ENCODE results near the gene PANK4.

The PANK4 gene

DNA sequence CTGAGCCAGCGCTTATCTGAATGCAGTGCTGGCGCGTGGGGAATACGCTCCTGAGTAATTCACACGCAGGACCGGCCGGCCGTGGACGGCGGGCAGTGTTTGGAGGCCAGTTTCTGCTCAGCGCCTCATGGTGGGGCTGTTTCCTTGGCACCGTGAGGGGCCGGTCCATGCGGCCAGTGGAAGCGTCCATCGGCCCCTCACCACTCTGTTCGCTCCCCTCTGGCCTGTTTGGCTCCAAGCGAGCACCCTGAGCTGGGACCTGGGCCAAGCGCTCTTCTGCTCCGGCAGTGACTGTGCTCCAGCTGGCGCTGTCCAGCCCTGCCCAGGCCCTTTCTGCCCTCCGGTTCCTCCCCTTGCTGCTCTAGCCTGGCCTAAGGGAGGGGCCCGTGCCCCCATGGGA is 66.6 kb downstream of the PANK4 start:
- TF ChIP-seq GATA3 (IDR thresholded peaks at IDR 0.05; ENCODE audit: low read depth, low read length), result no peak
- no peak for TF ChIP-seq GATA2 (IDR thresholded peaks at IDR 0.05; ENCODE audit: low read depth, low read length)

GRCh38 chr1:2458687-2459086 is 67.7 kb downstream of the PANK4 start:
- no peak for TF ChIP-seq GATA2 (IDR thresholded peaks at IDR 0.05; ENCODE audit: low read depth, low read length)
- no peak for TF ChIP-seq GATA3 (IDR thresholded peaks at IDR 0.05; ENCODE audit: low read depth, low read length)

Measured in SH-SY5Y (cell line).